GM18511 (cell line): ENCODE data around the gene WDR45.
"Not testable (repeated sequence)": the region's sequence is repeated elsewhere in the genome, so short reads cannot be mapped to it uniquely, and the experiment has no call there.

Experiments
- ATAC-seq: cut with Tn5 transposase; IDR thresholded peaks from one replicate; pipeline ENCODE4 v1.9.1; 2021; ENCODE audit warnings: mild to moderate bottlenecking, moderate library complexity; ENCODE audit not compliant: unreplicated experiment

The WDR45 gene

DNA sequence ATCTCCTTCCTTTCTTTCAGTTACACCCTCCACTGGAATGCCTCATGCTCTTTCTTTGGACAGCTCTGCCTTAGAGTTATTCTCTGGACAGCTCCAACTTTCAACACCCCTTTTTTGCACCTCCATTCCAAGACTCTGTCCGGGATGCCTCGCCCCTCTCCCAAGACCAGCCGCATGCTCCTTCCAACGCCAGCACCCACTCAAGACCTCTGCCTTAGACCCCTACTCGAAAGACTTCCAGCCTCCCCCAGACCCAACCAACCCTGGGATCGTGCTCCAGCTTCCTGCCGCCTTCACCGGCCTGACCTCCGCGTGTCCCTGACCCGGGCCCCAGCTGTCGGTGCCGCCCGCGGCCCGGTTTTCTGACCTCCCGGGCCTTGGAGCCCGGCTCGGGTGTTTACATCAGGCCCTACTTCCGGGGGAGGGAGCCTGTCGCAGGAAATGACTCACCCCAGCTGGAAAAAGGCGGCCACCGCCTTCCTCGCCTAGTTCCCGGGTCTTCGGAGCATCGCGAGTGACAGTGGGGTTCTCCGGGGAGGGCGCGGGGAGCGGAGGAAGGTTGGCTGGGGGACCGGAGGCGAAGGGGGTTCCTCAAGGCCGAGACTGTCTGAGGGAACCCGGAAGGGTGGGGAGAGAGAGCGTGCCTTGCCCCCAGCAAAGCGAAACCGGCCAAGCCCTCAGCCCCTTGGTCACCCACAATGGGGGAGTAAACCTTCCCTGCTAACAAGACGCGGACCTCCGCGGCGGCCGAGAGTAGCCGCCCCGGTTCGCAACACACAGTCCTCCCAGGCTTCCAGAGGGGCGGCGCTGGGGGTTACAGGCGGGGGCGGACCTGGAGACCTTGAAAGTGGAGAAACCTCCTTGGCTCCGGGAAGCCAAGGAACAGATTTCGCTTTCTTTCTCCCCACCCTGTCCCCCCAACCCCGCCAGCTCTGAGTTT, at the start of gene WDR45:
Gene WDR45 (minus strand): TSS at position 399 of the 940 bp plus-strand sequence. CDS start 1,792 bp downstream, outside the sequence.
- ATAC-seq: peak; percentile 88

DNA sequence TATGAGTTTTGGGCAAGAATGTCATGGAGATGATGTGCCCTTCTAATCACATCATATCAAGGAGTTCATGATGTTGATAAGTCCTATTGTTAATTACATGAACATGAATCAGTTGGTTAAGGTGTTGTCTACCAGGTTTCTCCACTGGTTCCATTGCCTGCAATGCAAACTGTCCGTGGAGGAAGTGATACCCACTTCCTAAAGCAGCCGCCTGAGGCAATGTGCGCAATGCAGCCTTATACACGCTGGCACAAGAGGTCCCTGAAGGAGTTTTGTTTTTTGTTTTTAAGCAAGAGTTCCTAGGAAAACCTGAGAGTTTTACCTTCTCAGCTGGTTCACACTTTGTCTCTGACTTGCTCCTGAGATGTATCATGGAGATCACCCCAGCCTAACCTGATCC, 49.7 kb upstream of the WDR45 start:
- ATAC-seq: no peak

DNA sequence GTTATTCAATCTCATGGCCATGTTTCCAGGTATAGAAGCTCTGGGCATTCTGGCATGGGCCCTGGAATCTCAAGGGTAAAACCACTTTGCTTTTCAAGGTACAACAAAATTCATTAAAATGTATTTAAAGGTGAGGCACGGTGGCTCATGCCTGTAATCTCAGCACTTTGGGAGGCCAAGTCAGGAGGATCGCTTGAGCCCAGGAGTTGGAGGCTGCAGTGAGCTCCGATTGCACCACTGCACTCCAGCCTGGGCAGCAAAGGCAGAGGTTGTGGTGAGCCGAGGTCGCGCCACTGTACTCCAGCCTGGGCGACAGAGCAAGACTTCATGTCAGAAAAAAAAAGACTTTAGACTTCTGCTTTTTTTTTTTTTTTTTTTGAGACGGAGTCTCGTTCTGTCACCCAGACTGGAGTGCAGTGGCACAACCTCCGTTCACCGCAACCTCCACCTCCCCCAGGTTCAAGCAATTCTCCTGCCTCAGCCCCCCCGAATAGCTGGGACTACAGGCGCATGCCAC, 48.1 kb upstream of the WDR45 start:
- not testable (repeated sequence) for ATAC-seq

DNA sequence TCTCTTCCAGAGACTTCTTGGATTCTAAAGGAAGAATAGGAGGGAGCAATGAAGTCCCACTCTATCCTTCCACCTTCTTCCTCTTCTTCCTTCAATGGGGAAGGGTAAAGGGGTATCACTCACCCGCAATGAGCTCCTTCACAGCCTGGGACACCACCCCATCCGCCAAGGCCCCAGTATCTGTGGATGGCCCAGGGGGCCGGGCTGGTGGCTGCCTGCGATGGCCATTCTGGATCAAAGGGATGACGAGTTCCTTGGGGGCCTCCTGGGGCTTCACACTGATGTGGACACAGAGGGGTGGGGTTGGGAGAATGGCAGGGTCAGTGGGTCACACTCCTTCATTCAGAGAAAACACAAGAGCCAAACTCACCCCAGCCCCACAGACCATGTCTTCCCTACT, 42.8 kb upstream of the WDR45 start:
- no peak for ATAC-seq

DNA sequence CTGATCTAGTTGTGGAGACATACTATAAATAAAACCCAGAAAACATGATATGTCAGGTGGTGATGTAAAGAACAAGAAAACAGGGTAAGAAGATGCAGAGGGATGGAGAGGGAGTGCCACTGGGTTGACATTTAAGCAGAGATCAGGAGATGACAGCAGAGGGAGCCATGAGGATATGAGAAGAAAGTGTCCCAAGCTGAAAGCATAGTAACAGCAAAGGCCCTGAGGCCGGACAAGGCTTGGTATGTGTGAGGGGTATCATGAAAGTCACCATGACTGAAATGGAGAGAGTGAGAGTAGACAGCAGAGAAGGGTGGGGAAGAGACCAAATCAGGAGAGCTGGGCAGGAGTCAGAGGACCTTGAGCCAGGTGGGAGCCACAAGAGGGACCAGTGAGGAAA, 40.4 kb upstream of the WDR45 start:
- no peak for ATAC-seq

DNA sequence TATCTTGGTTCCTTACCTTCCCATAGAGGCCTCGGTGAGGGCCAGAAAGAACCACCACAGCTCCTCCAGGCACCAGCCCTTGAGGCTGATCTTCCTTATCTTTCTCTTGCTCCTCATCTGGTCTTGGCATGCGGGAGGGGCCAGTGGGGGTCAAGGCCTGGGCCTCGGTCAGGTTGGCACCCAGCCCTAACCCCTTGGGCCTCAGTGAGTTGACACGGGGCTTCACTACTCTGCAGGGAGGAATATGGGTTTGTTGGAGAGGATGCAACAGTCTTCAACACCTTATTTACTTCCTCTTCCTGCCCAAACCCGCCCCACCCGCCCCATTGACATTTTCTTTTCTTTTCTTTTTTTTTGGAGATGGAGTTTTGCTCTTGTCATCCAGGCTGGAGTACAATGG, 37.9 kb upstream of the WDR45 start:
- ATAC-seq: no peak

DNA sequence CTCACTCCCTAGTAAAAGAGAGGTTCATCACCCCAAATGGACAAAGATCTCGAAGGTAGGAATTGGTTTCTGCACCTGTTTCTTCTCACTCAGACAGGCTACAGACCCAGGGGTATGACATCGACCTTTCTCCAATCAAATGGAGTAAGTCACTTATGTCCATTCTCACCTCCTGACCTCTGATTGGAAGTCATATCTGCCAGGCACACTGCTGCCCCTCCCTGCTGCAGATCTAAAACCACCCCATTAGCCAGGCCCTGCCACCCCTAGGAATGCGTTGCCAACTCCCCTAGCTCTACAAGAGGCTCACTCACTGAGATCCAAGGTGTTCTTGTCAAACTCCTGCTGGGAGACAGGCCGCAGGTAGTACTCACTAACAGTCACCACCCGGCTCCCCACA, 37.0 kb upstream of the WDR45 start:
- no peak for ATAC-seq

DNA sequence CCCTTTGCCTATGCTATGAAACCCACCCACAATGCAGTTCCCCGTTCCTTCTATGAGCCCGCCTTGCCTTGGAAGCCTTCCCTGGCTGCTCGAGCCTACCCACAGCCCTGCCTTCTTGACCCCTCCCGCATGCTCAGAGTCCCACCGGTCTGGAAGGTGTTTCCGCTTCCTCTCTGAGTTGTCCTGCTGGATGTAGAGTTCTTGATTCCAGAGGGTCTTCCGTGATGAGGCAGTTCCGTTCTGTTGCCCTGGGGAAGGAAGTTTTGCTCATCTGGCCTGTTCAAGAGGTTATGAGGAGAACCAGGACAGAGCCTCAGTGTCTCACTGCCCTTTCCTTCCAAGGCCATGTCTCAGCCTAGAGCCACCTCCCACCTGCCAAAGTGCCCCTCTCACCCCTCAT, 36.4 kb upstream of the WDR45 start:
- no peak for ATAC-seq

DNA sequence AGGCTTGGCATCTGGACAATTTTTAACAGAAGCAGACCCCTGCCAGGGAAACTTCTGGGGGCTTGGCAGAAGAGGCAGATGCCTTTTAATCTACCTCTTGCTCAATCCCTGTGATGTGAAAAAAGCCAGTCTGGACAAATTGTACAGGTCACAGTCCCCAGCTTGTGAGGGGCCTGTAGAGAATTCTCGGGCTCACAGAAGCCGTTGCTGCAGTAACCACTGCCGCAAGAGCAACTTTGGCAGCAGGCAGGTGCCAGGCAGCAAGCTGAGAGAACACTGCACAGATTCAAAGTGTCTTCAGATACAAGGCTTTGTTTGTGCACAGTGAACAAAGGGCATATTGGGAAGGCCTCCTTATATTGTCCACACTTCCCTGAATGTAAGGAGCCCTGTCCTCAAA, 32.1 kb upstream of the WDR45 start:
- no peak for ATAC-seq

DNA sequence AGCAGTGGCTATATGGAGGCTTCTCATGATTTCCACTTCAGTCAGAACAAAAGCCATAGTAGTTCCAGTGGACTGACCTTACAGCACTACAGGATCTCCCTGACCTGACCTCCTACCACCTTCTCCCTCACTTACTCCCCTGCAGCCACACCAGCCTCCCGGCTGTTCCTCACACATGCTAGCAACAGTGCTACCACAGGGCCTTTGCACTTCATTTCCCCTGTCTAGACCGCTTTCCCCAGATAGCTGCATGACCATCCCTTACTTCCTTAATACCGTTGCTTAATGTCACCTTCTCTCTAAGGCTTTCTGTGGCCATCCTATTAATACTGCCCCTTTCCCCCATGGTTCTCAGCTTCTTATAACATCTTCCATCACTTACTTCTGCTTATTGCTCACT, 30.7 kb upstream of the WDR45 start:
- no peak for ATAC-seq

DNA sequence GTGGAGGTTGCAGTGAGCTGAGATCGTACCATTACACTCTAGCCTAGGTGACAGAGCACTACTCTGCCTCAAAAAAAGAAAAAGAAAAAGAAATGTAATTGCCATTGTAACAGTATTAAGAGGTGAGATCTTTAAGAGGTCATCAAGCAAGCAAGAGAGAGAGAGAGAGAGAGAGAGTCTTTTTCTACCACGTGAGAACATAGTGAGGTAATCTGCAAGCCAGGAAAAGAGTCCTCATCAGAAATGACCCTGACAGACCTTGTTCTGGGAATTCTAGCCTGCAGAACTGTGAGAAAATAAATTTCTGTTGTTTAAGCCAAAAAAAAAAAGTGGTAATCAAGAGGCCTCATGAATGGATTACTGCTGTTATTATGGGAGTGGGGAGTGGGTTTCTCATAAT, 29.0 kb upstream of the WDR45 start:
- ATAC-seq: no peak

DNA sequence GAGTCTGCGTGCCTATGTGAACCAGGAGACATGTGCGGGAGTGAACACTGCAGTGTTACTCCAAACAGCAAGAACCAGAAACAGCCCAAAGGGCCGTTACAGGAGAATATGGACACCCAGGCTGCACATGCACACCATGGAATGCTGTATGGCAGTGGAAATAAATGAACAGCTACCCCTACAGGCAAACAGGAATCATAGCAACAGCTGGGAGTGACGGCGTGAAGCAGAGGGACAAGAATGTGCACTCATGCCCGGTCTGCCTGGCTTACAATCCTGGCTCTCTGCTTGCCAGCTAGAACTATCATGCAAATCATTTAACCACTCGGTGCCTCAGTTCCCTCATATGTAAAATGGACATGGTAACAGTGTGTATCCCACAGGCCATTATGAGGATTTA, 27.2 kb upstream of the WDR45 start:
- ATAC-seq: no peak

DNA sequence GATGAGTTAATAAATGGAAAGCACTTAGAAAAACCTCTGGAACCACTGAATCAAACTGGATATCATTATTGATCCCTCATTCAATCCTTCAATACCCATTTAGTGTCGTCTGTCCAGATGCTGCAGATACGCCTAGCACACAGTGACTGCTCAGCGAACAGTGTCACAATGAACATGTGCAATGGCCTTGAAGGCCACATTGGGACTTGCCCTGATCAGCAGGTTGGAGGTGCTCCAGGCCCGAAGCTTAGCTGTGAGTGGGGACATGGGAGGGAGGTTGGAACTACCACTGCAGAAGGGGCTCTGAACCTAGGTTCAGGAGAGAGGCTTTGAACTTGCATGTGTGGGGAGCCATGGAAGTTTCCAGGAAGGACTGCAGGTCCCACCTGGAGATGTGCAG, 26.6 kb upstream of the WDR45 start:
- no peak for ATAC-seq

DNA sequence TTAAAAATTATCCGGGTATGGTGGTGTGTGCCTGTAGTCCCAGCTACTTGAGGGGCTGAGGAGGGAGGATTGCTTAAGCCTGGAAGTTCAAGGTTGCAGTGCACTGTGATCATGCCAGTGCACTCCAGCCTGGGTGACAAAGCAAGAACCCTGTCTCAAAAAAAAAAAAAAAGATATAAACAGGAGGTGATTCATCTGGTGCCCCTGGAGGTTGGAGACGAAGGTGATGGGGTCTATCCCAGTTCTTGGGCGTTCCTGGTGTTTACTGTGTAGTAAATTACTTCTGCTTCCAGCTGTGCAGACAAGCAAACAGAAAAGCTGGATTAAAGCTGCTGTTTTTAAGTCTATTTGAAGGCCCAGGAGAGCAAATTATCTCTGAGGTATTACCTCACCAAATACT, 23.9 kb upstream of the WDR45 start:
- ATAC-seq: no peak

DNA sequence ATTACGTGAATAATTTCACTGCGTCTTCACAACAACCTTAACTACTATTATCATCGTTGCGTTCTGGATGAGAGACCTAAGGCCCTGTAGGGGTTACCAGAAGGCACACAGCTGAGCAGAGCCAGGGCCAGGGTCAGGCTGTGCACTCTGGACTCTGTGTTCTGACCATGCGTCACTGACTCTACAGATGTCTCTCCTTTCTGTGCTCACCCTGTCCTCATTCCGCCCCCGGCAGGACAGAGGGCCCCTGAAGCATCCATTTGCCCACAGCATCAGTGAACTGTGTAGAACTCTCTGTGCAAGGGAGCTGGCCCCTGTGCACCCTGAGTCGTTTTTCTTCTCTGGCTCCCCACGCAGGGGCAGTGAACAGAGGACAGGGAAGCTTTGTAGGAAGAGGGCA, 22.5 kb upstream of the WDR45 start:
- no peak for ATAC-seq

DNA sequence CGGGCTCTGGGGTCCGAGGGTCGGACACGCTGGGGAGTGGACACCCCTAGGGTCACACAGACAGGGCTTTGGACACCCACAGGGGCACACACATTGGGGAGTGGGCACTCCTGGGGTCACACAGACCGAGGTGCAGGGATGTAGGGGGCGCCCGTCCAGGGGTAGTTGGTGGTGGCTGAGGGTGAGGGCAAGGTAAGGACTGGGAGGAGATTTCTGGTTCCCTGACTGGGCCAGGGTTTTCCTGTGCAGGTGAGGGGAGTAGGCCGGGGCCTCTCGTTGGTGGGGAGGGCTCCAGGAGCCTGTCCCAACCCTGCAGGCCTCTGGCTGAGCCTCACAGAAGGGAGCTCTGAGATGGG, 21.9 kb upstream of the WDR45 start:
- peak; percentile 4 for ATAC-seq

DNA sequence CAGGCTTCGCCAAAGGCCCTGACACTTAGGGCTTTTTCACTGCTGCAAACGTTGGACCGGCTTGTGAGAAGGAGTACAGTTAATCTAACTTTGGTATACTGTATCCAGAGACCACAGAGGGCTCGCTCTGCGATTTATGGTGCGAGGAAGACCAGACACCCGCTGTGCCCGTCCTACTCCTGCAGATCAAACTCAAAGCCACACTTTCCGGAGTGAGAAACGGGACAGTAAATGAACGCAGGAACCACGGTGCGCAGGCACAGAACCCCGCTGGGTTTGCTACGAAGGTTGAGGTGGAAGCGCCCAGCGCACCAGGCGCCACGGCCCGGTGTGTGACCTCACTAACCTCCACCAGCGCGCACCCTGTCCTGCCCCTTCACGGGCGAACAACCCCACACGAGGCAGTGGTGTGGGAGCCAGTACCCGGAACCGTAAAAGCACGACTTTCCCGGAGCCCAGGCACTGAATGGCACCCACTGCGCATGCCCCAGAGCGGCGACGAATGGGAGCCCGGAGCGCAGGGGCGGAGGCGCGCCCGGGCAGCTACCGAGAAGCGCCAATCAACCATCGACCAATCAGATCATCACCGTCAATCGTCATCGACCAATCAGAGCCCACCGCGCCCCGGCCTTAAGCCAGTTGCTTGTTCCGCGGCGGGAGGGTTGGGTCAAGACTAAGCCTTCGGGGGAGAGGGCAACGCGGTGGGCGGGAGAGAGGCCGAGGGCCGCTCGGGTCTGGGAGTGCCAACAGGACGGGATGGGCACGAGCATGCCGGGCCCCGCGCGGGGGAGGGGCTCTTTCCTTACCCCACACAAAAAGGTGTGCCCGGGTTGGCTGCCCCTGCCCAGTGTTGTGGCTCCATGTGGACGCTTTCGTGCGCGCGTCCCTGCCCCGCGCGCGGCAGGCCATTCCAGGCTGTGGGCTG, 21.3 kb upstream of the WDR45 start:
- ATAC-seq: peak; percentile 94

DNA sequence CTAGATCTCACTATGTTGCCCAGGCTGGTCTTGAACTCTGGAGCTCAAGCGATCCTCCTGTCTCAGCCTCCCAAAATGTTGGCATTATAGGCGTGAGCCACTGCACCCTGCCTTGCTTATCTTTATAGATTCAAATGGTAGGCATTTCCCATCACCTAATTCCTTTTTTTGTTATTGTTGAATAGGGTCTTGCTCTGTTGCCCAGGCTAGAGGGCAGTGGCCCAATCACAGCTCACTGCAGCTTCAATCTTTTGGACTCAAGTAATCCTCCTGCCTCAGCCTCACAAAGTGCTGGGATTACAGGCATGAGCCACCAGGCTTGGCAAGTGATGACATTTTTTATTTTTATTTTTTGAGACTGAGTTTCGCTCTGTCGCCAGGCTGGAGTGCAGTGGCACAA, 16.7 kb upstream of the WDR45 start:
- ATAC-seq: no peak

DNA sequence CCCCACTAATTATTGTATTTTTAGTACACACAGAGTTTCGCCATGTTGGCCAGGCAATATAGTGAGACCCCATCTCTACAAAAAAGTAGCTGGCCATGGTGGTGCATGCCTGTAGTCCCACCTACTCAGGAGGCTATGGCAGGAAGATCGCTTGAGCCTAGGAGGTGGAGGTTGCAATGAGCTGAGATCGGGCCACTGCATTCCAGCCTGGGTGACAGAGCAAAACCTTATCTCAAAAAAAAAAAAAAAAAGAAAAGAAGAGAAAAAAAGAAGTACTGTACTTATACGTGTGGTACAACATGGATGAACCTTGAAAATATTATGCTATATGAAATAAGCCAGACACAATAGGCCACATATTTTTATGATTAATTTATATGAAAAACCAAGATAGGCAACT, 9.9 kb upstream of the WDR45 start:
- ATAC-seq: no peak

DNA sequence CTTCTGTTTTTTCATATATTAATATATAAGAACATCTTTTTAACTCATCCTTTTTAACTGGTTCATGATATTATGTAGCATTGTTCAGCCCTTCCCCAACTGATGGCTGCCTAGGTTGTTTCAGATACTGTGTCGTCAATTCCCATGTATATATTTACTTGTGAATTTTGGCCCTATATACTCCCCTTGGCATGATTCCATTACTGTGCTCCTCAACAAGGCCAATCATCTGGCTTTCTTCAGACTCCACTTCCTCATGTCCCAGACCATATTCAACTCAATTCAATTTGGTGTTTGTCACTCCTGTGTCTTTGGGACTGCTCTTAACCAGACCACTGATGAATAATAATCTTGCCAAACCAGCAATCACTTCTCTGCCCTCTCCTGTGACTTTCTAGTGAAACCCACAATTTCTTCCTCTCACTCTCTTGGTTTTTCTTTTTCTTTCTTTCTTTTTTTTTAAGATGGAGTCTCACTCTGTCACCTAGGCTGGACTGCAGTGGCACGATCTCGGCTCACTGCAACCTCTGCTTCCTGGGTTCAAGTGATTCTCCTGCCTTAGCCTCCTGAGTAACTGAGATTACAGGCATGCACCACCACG, 2.7 kb upstream of the WDR45 start:
- no peak for ATAC-seq

DNA sequence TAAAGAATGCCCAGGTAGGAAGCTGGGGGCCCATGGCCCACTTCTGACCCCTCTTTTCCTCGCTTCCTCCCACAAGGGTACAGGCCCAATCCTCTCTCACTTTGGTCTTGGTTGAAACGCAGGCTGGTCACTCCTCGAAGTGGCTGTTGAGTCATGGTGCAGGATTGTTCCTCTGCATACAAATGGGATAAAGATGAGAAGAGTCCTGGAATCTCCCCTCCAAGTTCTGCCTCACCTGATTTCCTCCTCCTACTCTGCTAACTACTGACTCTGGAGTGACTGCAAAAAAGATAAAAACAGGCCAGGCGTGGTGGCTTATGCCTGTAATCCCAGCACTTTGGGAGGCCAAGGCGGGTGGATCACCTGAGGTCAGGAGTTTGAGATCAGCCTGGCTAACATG, 1.7 kb downstream of the WDR45 start:
- no peak for ATAC-seq
